Neural progenitor cell (in vitro differentiated cells): Measurements from ENCODE around the gene SNRNP200. TPM values are rescaled to one million over a fixed set of nuclear protein-coding genes. Genes with fewer than 3 reads are reported as not detected.

Experiments used
- DNase-seq: peaks from one replicate; pipeline ENCODE4 v3.0.0-alpha.2; 2016; ENCODE audit warnings: low spot score
- H2AFZ ChIP-seq: fragments of 200-600 bp; sonication (generic); replicated peaks from 2 replicates; pipeline ENCODE4 v1.6.1; 2016; ENCODE audit warnings: antibody characterized with exemption
- H3F3A ChIP-seq: fragments of 200-600 bp; sonication (generic); 2 replicates; pipeline ENCODE4 v1.6.1; 2016; ENCODE audit warnings: antibody characterized with exemption, low read depth
- H3K27ac ChIP-seq: fragments of 200-600 bp; sonication (generic); 2 replicates; pipeline ENCODE4 v1.5.1; 2016; ENCODE audit warnings: mild to moderate bottlenecking
- H3K27me3 ChIP-seq: fragments of 200-600 bp; sonication (generic); 2 replicates; pipeline ENCODE4 v1.6.1; 2016; ENCODE audit warnings: mild to moderate bottlenecking, moderate library complexity
- H3K36me3 ChIP-seq: fragments of 200-600 bp; sonication (generic); 2 replicates; pipeline ENCODE4 v1.5.1; 2016
- H3K4me1 ChIP-seq: fragments of 200-600 bp; sonication (generic); 2 replicates; pipeline ENCODE4 v1.6.1; 2016; ENCODE audit warnings: mixed run types
- H3K4me2 ChIP-seq: fragments of 200-600 bp; sonication (generic); 2 replicates; pipeline ENCODE4 v1.6.1; 2016
- H3K4me3 ChIP-seq: fragments of 200-600 bp; sonication (generic); 2 replicates; pipeline ENCODE4 v1.5.1; 2016
- H3K79me2 ChIP-seq: fragments of 200-600 bp; sonication (generic); 2 replicates; pipeline ENCODE4 v1.6.1; 2016; ENCODE audit warnings: low read depth
- H3K9ac ChIP-seq: fragments of 200-600 bp; sonication (generic); 2 replicates; pipeline ENCODE4 v1.6.1; 2016
- H3K9me3 ChIP-seq: fragments of 200-600 bp; sonication (generic); 2 replicates; pipeline ENCODE4 v1.5.1; 2016; ENCODE audit warnings: low read depth
- H4K20me1 ChIP-seq: fragments of 200-600 bp; sonication (generic); 2 replicates; pipeline ENCODE4 v1.6.1; 2016; ENCODE audit warnings: low read depth
- H3K27ac Mint-ChIP-seq: 3 replicates; pipeline ENCODE4 v1.8.0; 2021; ENCODE audit warnings: mixed read lengths
- H3K27me3 Mint-ChIP-seq: 2 replicates; pipeline ENCODE4 v1.8.0; 2022; ENCODE audit warnings: low read depth, mild to moderate bottlenecking, inconsistent platforms, moderate library complexity, mixed read lengths; ENCODE audit not compliant: insufficient read depth
- H3K36me3 Mint-ChIP-seq: 3 replicates; pipeline ENCODE4 v1.8.0; 2021; ENCODE audit warnings: mixed read lengths
- H3K4me1 Mint-ChIP-seq: 3 replicates; pipeline ENCODE4 v1.8.0; 2021; ENCODE audit warnings: mixed read lengths
- H3K4me3 Mint-ChIP-seq: 3 replicates; pipeline ENCODE4 v1.8.0; 2021; ENCODE audit warnings: mild to moderate bottlenecking, moderate library complexity, mixed read lengths
- H3K9me3 Mint-ChIP-seq: 3 replicates; pipeline ENCODE4 v1.8.0; 2020; ENCODE audit warnings: mixed read lengths
- CTCF ChIP-seq: fragments of 200-600 bp; sonication (generic); IDR thresholded peaks from 2 replicates; pipeline ENCODE4 v1.5.1; 2017; ENCODE audit warnings: antibody characterized with exemption, mild to moderate bottlenecking
- EZH2 ChIP-seq: fragments of 200-600 bp; sonication (generic); IDR thresholded peaks from 2 replicates; pipeline ENCODE4 v1.6.1; 2017; ENCODE audit warnings: antibody characterized with exemption, mild to moderate bottlenecking, moderate library complexity
- EZH2phosphoT487 ChIP-seq: fragments of 200-600 bp; sonication (generic); IDR thresholded peaks from 2 replicates; pipeline ENCODE4 v1.6.1; 2017; ENCODE audit warnings: antibody characterized with exemption
- total RNA-seq: library from RNA; depleted of rRNA; stranded (reverse); fragments of >200 nt; gene quantifications from 2 replicates; pipeline ENCODE4 v1.2.3, GENCODE V29; 2015; ENCODE audit warnings: low replicate concordance

The SNRNP200 gene
- total RNA-seq, 1 donor from 2014 or later: 94.3 TPM

- TF ChIP-seq CTCF (no peak), EZH2 (no peak), EZH2phosphoT487 (no peak)
- Histone ChIP-seq H3K4me1 (peaks cover 17% of the 10 kb centered on the region), H3K9ac (no peak overlapping the region), H3K79me2 (no peaks in the 10 kb centered on the region), H3K4me3 (no peak overlapping the region), H3K27ac (no peak overlapping the region), H3K36me3 (no peaks in the 10 kb centered on the region), H3K27me3 (peaks cover 42% of the 10 kb centered on the region), H3K4me2 (no peak overlapping the region), H3F3A (peaks cover 18% of the 10 kb centered on the region), H2AFZ (no peak overlapping the region), H4K20me1 (no peaks in the 10 kb centered on the region), H3K9me3 (no peaks in the 10 kb centered on the region)
- Mint-ChIP-seq H3K27ac (no peak overlapping the region), H3K4me3 (no peak overlapping the region), H3K36me3 (peaks cover 3% of the 10 kb centered on the region), H3K27me3 (peaks cover 23% of the 10 kb centered on the region), H3K4me1 (peaks cover 37% of the 10 kb centered on the region), H3K9me3 (no peaks in the 10 kb centered on the region)
- DNase-seq: no peak
Measured at GRCh38 chr2:96317584-96317997, 12.2 kb upstream of the SNRNP200 start.

- Histone ChIP-seq H3K27ac (no peak overlapping the region), H3K27me3 (peaks cover 36% of the 10 kb centered on the region), H3K4me3 (no peak overlapping the region), H2AFZ (no peak overlapping the region), H4K20me1 (no peaks in the 10 kb centered on the region), H3K4me1 (peaks cover 14% of the 10 kb centered on the region), H3K36me3 (no peaks in the 10 kb centered on the region), H3K9ac (no peak overlapping the region), H3K4me2 (no peak overlapping the region), H3K9me3 (no peaks in the 10 kb centered on the region), H3F3A (peaks cover 15% of the 10 kb centered on the region), H3K79me2 (no peaks in the 10 kb centered on the region)
- TF ChIP-seq EZH2phosphoT487: no peak
- no peak for TF ChIP-seq EZH2
- no peak for TF ChIP-seq CTCF
- H3K4me3 Mint-ChIP-seq: no peak overlapping the region
- H3K27me3 Mint-ChIP-seq: peaks cover 22% of the 10 kb centered on the region
- peaks cover 36% of the 10 kb centered on the region for H3K4me1 Mint-ChIP-seq
- H3K36me3 Mint-ChIP-seq: peaks cover 3% of the 10 kb centered on the region
- no peak for DNase-seq
- no peaks in the 10 kb centered on the region for H3K9me3 Mint-ChIP-seq
- H3K27ac Mint-ChIP-seq: no peak overlapping the region
Measured at GRCh38 chr2:96316999-96317398, 11.7 kb upstream of the SNRNP200 start.

- no peak overlapping the region for H3K27ac ChIP-seq
- H3K36me3 Mint-ChIP-seq: peaks cover 3% of the 10 kb centered on the region
Measured at GRCh38 chr2:96315400-96316071, 10.2 kb upstream of the SNRNP200 start.

More at GRCh38 chr2:96315400-96316071, 10.2 kb upstream of the SNRNP200 start:
- H3K9ac ChIP-seq: no peak overlapping the region
- TF ChIP-seq CTCF: no peak
- TF ChIP-seq EZH2phosphoT487: no peak
- no peak for TF ChIP-seq EZH2
- H4K20me1 ChIP-seq: no peaks in the 10 kb centered on the region
- H3K4me3 ChIP-seq: no peak overlapping the region
- H3K79me2 ChIP-seq: no peaks in the 10 kb centered on the region
- peak overlapping the region; percentile 98 for H3K27ac Mint-ChIP-seq
- H3K4me3 Mint-ChIP-seq: peak overlapping the region; percentile 38
- H3K9me3 ChIP-seq: no peaks in the 10 kb centered on the region
- H3K4me1 Mint-ChIP-seq: peaks cover 30% of the 10 kb centered on the region
- no peaks in the 10 kb centered on the region for H3K9me3 Mint-ChIP-seq
- DNase-seq: no peak
- H3K4me1 ChIP-seq: peaks cover 8% of the 10 kb centered on the region
- no peak overlapping the region for H3K4me2 ChIP-seq
- no peaks in the 10 kb centered on the region for H3K36me3 ChIP-seq
- H2AFZ ChIP-seq: peak overlapping the region; percentile 67
- H3F3A ChIP-seq: peaks cover under 1% of the 10 kb centered on the region
- peaks cover 13% of the 10 kb centered on the region for H3K27me3 Mint-ChIP-seq
- H3K27me3 ChIP-seq: peaks cover 22% of the 10 kb centered on the region
